HK-2 (cell line): Measurements from ENCODE around the gene NLRP2B.
"Not testable (repeated sequence)": the region's sequence is repeated elsewhere in the genome, so short reads cannot be mapped to it uniquely, and the experiment has no call there.

ENCODE experiments used
- DNase-seq: peaks from one replicate; pipeline ENCODE4 v3.0.0-alpha.2; 2018; ENCODE audit not compliant: unreplicated experiment

The NLRP2B gene

GRCh38 chrX:57680160-57680559 lies at the start of gene NLRP2B:
Gene NLRP2B, minus strand, starts transcription at chrX:57680260.
- DNase-seq = no peak

GRCh38 chrX:57725995-57726394 lies 45.9 kb upstream of the NLRP2B start:
- not testable (repeated sequence) for DNase-seq

GRCh38 chrX:57681341-57681740 lies 1.3 kb upstream of the NLRP2B start:
- no peak for DNase-seq

- DNase-seq = no peak
Observed at GRCh38 chrX:57678686-57679428, 1.2 kb downstream of the NLRP2B start.

- DNase-seq = no peak
Observed at GRCh38 chrX:57677132-57677858, 2.8 kb downstream of the NLRP2B start.

- DNase-seq = no peak
Observed at GRCh38 chrX:57675320-57675719, 4.7 kb downstream of the NLRP2B start.

GRCh38 chrX:57674861-57675260 lies 5.2 kb downstream of the NLRP2B start:
- no peak for DNase-seq

GRCh38 chrX:57669961-57670360 lies 10.1 kb downstream of the NLRP2B start:
- DNase-seq = no peak

GRCh38 chrX:57667010-57667409 lies 13.1 kb downstream of the NLRP2B start:
- DNase-seq = no peak

- no peak for DNase-seq
Observed at GRCh38 chrX:57655065-57655464, 25.0 kb downstream of the NLRP2B start.

GRCh38 chrX:57652705-57653104 lies 27.4 kb downstream of the NLRP2B start:
- DNase-seq = no peak

- DNase-seq = no peak
Observed at GRCh38 chrX:57651169-57651919, 28.7 kb downstream of the NLRP2B start.

- DNase-seq = no peak
Observed at GRCh38 chrX:57647020-57647419, 33.0 kb downstream of the NLRP2B start.

- no peak for DNase-seq
Observed at GRCh38 chrX:57643698-57644097, 36.4 kb downstream of the NLRP2B start.

GRCh38 chrX:57641338-57641737 lies 38.7 kb downstream of the NLRP2B start:
- DNase-seq = no peak

GRCh38 chrX:57640674-57641016 lies 39.4 kb downstream of the NLRP2B start:
- no peak for DNase-seq

GRCh38 chrX:57629438-57629837 lies 50.6 kb downstream of the NLRP2B start:
- DNase-seq = not testable (repeated sequence)
